Esophagus muscularis mucosa (tissue), 4 donors: ENCODE data around the gene AUTS2. TPM values are rescaled to one million over a fixed set of nuclear protein-coding genes. Genes with fewer than 3 reads are reported as not detected.

Experiments used
- DNase-seq: peaks from one replicate; pipeline ENCODE4 v3.0.0-alpha.2; 2017; ENCODE audit errors: extremely low spot score
- H3K27ac ChIP-seq, 4 donors: fragments of 200-600 bp; sonication (generic); replicated peaks in 1 of 4; 1 replicate in 3 of 4; 2 replicates in 1 of 4; pipeline ENCODE4 v1.5.1; 2016 to 2019; ENCODE audit warnings: mild to moderate bottlenecking in 1 of 4
- H3K27me3 ChIP-seq, 4 donors: fragments of 200-600 bp; sonication (generic); one replicate each; pipeline versions ENCODE4 v1.5.1 to v1.6.0; 2016 to 2019
- H3K36me3 ChIP-seq, 4 donors: fragments of 200-600 bp; sonication (generic); one replicate each; pipeline ENCODE4 v1.5.1; 2016 to 2019
- H3K4me1 ChIP-seq, 4 donors: fragments of 200-600 bp; sonication (generic); one replicate each; pipeline ENCODE4 v1.5.1; 2016 to 2019
- H3K4me3 ChIP-seq, 4 donors: fragments of 200-600 bp; sonication (generic); 1 replicate in 2 of 4; 2 replicates in 2 of 4; pipeline ENCODE4 v1.5.1; 2016 to 2019; ENCODE audit warnings: mild to moderate bottlenecking in 4 of 4, moderate library complexity in 1 of 4
- H3K9me3 ChIP-seq, 4 donors: fragments of 200-600 bp; sonication (generic); 1 replicate in 3 of 4; 2 replicates in 1 of 4; pipeline ENCODE4 v1.5.1; 2016 to 2019
- CTCF ChIP-seq, 3 experiments: fragments of 200-600 bp in 2 of 3; fragments of 450-650 bp in 1 of 3; sonication (generic) in 2 of 3; IDR thresholded peaks; one replicate each; pipeline ENCODE4 v1.5.1; 2017 to 2019; ENCODE audit warnings: antibody characterized with exemption in 3 of 3, mild to moderate bottlenecking in 2 of 3, moderate library complexity in 1 of 3
- EP300 ChIP-seq: sonication (generic); formaldehyde crosslinking; IDR thresholded peaks from one replicate; pipeline ENCODE4 v1.6.1; 2017; ENCODE audit warnings: antibody characterized with exemption
- POLR2A ChIP-seq: fragments of 450-650 bp; IDR thresholded peaks from one replicate; pipeline ENCODE4 v1.6.1; 2017; ENCODE audit warnings: antibody characterized with exemption, moderate library complexity, mild to moderate bottlenecking, low read depth
- POLR2AphosphoS5 ChIP-seq, 2 donors: sonication (generic); formaldehyde crosslinking; IDR thresholded peaks; one replicate each; pipeline ENCODE4 v1.6.1; 2017; ENCODE audit warnings: antibody characterized with exemption in 2 of 2
- WGBS: methylation state at CpG from one replicate; pipeline ENCODE4 v1.1.5; 2018; 5-methylcytosine and 5-hydroxymethylcytosine counted together
- intact Hi-C: fragments of 100-400 bp; cut with DNase I; formaldehyde crosslinking; loops from one replicate; pipeline ENCODE4 v1.15.1; 2023
- total RNA-seq, 4 donors: library from RNA; depleted of rRNA; stranded (reverse); fragments of >200 nt; gene quantifications; one replicate each; pipeline versions ENCODE4 v1.1.0 to v1.2.1, GENCODE V29; 2016

The AUTS2 gene
- total RNA-seq, 4 donors from 2014 or later, result 18.5 to 44.9 (median 34.2) TPM

GRCh38 chr7:69956541-69956940, 358.3 kb downstream of the AUTS2 start:
- peaks cover 29 to 59% (median 49%) of the 10 kb centered on the region in 4 donors for H3K4me1 ChIP-seq
- no peaks in the 10 kb centered on the region for H3K36me3 ChIP-seq
- 95% methylated on average over 6 of the region's 6 CpGs for WGBS
- TF ChIP-seq POLR2A, result no peak
- TF ChIP-seq CTCF (IDR thresholded peaks at IDR 0.05), result no peak
- DNase-seq, result no peak
- no peak overlapping the region for H3K27ac ChIP-seq
- H3K4me3 ChIP-seq, result no peak overlapping the region
- H3K27me3 ChIP-seq, result no peaks in the 10 kb centered on the region
- intact Hi-C loops, result no loop called here
- H3K9me3 ChIP-seq, result no peaks in the 10 kb centered on the region

GRCh38 chr7:69957661-69958060, 359.4 kb downstream of the AUTS2 start:
- WGBS, result 84% methylated on average over 2 of the region's 2 CpGs
- Histone ChIP-seq H3K27me3 (no peaks in the 10 kb centered on the region), H3K4me1 (peaks cover 40 to 71% (median 58%) of the 10 kb centered on the region in 4 donors), H3K27ac (no peak overlapping the region), H3K9me3 (no peaks in the 10 kb centered on the region), H3K4me3 (no peak overlapping the region), H3K36me3 (no peaks in the 10 kb centered on the region)
- no peak for DNase-seq
- intact Hi-C loops, result no loop called here
- TF ChIP-seq EP300 (no peak), POLR2A (no peak), CTCF (IDR thresholded peaks at IDR 0.05) (no peak), POLR2AphosphoS5 (IDR thresholded peaks at IDR 0.05) (no peak)

- H3K4me1 ChIP-seq, result peaks cover 33 to 63% (median 52%) of the 10 kb centered on the region in 4 donors
- intact Hi-C loops, result loop anchor here (10.0 kb wide), 1 partner anchor 735 kb away; no protein-coding TSS in a partner anchor
- H3K4me3 ChIP-seq, result no peak overlapping the region
- H3K27ac ChIP-seq, result no peak overlapping the region
- TF ChIP-seq POLR2A (no peak), CTCF (IDR thresholded peaks at IDR 0.05) (no peak), POLR2AphosphoS5 (IDR thresholded peaks at IDR 0.05) (no peak), EP300 (no peak)
- no peaks in the 10 kb centered on the region for H3K36me3 ChIP-seq
- no peaks in the 10 kb centered on the region for H3K9me3 ChIP-seq
- no peaks in the 10 kb centered on the region for H3K27me3 ChIP-seq
- no peak for DNase-seq
- WGBS, result 57% methylated on average over 3 of the region's 3 CpGs
These were observed 361.7 kb downstream of the AUTS2 start for GRCh38 chr7:69959789-69960499.

GRCh38 chr7:69961436-69961835, 363.2 kb downstream of the AUTS2 start:
- peak overlapping the region; percentile 43 to 68 (median 66) for H3K27ac ChIP-seq
- H3K9me3 ChIP-seq, result no peaks in the 10 kb centered on the region
- no peaks in the 10 kb centered on the region for H3K27me3 ChIP-seq
- intact Hi-C loops, result loop anchor here (10.0 kb wide), 1 partner anchor 733 kb away; no protein-coding TSS in a partner anchor
- DNase-seq, result no peak
- no peak overlapping the region for H3K4me3 ChIP-seq
- H3K36me3 ChIP-seq, result no peaks in the 10 kb centered on the region
- peaks cover 33 to 62% (median 54%) of the 10 kb centered on the region in 4 donors for H3K4me1 ChIP-seq
- TF ChIP-seq POLR2A, result no peak
- no peak for TF ChIP-seq POLR2AphosphoS5 (IDR thresholded peaks at IDR 0.05)
- no peak for TF ChIP-seq EP300
- no peak for TF ChIP-seq CTCF (IDR thresholded peaks at IDR 0.05)
